Mammary epithelial cell (primary cell): Measurements from ENCODE around the gene HINT2.

Experiments used
- EZH2 ChIP-seq: IDR thresholded peaks from 2 replicates; pipeline ENCODE4 v1.6.1; 2012; ENCODE audit warnings: low read length, inconsistent platforms, borderline replicate concordance
- TF ChIP-seq, protein P1 (sequence below), 2 donors: IDR thresholded peaks in 1 of 2; conservative IDR thresholded peaks in 1 of 2; 2 replicates each; pipeline ENCODE4 v1.5.1; 2011 to 2012; ENCODE audit warnings: inconsistent platforms in 2 of 2, low read length in 2 of 2, mild to moderate bottlenecking in 2 of 2, control low read depth in 1 of 2, low read depth in 1 of 2; ENCODE audit not compliant: insufficient read depth in 1 of 2; ENCODE audit errors: extremely low read depth in 1 of 2

- no peak for TF ChIP-seq EZH2
- TF ChIP-seq, protein P1, sequence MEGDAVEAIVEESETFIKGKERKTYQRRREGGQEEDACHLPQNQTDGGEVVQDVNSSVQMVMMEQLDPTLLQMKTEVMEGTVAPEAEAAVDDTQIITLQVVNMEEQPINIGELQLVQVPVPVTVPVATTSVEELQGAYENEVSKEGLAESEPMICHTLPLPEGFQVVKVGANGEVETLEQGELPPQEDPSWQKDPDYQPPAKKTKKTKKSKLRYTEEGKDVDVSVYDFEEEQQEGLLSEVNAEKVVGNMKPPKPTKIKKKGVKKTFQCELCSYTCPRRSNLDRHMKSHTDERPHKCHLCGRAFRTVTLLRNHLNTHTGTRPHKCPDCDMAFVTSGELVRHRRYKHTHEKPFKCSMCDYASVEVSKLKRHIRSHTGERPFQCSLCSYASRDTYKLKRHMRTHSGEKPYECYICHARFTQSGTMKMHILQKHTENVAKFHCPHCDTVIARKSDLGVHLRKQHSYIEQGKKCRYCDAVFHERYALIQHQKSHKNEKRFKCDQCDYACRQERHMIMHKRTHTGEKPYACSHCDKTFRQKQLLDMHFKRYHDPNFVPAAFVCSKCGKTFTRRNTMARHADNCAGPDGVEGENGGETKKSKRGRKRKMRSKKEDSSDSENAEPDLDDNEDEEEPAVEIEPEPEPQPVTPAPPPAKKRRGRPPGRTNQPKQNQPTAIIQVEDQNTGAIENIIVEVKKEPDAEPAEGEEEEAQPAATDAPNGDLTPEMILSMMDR (conservative IDR thresholded peaks at IDR 0.05 in 1 of 2, IDR thresholded peaks at IDR 0.05 in 1 of 2; ENCODE audit: extremely low read depth in 1 of 2, insufficient read depth in 1 of 2, low read depth in 1 of 2, low read length in 2 of 2), result peak; percentile 83
Observed at GRCh38 chr9:35790385-35791296, 24.2 kb downstream of the HINT2 start.
